Measurements from ENCODE around the gene OMP.

Gene OMP

DNA sequence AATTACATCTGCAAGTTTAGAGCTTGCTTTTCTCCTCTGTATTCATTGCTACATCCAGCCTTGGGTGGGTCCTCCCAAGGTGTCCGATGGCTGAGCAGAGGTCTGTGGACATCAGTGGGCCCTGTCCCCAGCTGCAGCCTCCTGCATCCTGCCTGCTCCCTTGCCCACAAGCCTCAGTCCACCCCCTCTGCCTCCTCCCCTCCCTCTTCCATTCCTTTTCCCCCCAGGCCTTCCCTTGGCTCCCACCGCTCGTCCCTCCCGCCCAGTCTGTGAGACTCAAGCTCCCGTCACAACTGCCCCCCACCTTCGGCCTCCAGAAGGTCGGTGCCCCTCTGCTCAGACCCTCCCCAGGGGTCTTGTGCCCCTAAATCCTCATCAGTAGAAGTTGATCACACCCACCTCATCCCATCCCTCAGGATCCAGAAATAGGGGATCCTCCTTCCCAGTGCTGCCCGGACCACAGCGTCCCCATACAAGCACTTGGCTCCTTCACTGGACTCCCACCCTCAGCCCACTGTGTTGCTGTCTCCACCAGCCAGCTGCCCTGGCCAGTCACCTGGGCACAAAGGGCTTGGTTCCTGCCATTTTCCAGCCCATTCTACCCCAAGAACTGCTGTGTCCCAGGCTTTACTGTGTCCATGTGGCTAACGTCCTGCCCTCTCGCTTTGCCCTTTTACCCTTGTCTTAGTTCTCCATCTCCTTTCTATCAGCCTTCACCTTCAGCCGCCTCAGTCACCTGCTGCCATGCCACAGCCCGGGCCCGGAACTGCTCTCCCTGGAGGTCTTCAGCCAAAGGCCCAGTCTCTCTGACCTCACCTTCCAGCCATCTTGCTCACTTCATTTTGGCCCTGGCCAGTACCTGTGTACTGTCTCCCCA is 2.2 kb upstream of the OMP start:
- in situ Hi-C loops (cut with MboI; ENCODE audit: low sequenced_read_pairs), result no loop called here

DNA sequence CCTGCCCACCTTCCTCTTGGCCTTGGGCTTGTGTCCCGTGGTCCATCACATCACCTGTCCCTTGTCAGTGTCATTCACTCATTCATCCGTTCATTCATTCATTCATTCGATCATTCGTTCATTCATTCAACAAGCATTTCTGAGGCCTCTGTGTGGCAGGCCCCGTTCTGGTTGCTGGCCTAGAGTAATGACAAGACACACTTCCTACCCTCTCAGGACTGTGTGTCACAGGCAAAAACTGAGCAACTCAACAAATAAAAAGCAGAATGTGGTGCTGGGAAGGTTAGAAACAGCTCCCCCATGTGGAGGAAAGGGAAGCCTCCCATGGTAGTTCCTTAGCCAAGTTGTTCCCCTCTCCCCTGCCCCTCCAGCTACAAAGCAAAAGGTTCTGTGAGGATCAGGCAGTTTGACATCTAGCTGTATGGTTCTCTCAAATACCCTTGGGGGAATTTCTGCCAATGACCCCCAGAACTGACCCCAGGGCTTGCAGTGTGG is 1.6 kb upstream of the OMP start:
- in situ Hi-C loops (cut with MboI; ENCODE audit: low sequenced_read_pairs), result no loop called here

DNA sequence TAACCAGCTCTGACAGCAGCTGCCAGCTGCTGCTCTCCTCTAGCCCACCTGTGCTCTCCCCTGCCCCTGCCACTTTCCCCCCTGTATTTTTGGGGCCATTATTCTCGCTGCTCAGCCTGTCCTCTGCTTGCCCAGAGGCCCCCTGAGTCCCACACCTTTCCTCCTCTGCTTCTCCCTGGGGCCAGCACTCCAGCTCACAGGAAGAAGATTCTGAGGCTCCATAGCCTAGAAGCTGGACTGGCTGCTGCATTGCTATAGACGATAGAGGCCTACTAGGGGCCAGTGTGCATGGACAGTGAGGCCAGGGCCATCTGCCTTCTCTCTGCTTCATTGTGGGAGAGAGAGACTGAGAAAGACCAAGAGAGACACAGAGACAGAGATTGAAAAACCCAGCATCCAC is 679 bp downstream of the OMP start:
- in situ Hi-C loops (cut with MboI; ENCODE audit: low sequenced_read_pairs), result no loop called here

DNA sequence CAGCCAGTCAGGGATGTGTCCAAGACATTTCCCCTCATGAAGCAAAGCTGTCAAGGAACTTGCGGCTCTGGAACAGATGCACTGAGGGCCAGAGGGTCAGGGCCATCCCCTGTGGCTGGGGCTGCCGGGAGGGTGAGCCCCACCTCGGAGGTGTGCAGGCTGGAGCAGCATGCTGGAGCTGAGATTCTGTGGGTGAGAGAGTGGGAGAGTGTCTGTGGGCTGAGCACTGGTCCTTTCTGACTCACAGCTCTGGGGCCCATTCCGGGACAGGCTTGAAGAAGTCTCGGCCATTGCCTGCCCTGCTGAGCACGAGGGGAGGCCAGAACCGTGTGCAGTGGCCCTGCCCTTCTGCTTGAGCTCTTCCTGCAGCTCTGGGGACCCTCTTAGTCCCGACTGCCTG is 2.1 kb downstream of the OMP start:
- in situ Hi-C loops (cut with MboI; ENCODE audit: low sequenced_read_pairs), result no loop called here

DNA sequence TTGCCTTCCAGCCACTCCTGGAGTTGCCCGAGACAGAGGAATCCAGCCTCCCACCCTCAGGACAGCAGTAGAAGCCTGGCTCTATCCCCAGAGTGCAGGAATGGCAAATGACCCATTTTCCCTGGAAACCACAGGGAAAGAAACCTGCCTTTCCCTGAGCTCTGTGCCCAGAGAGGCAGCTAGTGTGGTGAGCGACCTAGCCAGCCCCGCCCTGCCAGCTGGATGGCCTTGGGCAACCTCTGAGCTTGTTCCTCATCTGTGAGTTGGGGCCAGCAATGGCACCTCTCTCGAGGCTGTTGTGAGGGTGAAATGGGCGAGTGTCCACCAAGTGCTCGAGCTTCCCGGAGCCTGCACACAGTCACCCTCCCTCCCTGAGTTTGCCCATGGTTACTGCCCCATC is 3.7 kb downstream of the OMP start:
- in situ Hi-C loops (cut with MboI; ENCODE audit: low sequenced_read_pairs), result no loop called here

DNA sequence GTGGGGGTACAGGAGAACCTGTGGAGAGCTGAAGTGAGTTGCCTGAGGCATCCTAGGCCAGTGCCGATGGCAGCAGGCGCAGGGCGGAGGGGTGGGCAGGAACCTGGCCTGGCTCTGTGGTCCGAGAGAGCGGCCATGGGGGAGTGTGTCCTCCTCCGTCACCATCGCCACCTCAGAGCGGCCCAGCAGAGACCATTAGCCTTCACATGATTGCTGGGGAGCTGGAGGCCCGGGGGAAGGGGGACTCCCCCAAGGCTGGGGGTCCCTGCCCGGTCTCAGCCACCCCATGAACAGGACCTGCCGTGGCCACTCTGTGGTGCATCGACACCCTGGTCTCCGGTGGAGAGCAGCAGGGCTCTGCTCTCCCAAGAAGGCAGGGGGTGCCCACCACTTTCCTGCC is 4.1 kb downstream of the OMP start:
- in situ Hi-C loops (cut with MboI; ENCODE audit: low sequenced_read_pairs), result no loop called here

DNA sequence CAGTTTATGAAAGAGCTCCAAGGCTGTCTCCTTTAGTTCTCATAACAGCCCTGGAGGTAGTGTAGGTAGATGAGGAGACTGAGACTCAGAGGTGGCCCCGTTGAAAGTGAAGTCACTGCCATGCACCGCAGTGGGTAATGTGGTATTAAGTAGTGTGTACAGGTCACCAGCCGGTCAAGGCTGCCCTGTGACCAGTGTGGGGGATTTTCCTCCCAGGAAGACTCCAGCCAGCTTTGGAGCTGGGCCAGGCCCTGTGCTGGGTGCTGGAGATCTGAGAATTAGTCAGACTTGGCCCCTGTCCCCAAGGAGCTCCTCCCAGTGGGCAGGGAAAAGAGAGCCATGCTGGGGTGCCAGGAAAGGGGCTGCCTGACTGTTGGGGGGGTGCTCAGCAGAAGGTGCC is 5.3 kb downstream of the OMP start:
- in situ Hi-C loops (cut with MboI; ENCODE audit: low sequenced_read_pairs), result no loop called here

DNA sequence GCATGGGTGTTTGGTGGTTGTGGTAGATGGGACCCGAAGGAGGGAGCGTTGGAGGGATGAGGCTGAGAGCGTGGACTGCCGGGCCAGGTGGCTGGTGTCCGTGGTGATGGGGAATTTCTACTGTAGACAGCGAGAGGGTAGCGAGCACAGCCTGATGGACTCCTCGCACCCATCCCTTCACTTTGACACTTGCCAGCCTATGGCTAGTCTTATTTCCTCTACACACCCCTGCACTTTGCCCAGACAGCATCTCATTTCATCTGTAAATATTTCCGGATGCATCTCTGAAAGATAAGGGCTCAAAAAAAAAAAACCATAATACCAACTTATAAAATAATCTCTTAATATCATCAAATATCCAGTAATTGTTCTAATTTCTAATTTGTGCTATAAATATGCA is 5.8 kb downstream of the OMP start:
- in situ Hi-C loops (cut with MboI; ENCODE audit: low sequenced_read_pairs), result no loop called here

DNA sequence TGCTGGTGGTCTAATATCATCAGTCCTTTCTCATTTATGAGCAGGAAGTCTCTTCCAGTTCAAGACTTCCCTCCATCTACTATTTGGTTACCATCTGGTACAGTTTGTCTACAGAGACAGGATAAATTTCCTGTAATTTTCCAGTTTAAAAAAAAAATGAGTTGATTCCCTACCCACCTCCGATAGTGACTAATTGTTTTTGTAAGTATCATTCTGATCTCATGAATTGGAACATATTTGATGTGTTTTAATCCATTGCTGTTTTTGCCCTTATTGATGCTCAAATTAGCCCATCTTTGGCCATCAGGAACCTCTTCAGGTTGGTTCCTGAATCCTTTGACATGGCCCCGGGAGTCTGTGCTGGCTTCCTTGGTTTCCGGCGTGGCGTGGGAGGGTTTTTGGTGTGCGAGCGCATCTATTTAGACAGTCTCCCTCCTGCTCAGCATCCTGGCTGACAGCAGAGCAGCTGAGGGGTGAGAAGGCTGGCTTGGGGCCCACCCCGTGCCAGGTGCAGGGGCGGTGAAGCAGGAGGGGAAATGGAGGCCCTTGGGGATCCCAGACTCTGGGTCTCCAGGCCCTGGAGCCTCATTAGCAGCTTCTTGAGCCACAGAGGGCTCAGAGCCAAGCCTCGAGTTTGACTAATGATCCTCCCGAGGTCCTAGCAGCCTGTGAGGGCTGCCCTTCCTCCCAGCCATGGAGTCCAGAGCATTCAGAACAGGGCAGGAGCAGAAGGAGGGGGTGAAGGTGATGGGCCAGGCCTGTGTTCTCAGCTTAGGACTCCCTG is 6.8 kb downstream of the OMP start:
- in situ Hi-C loops (cut with MboI; ENCODE audit: low sequenced_read_pairs), result no loop called here

DNA sequence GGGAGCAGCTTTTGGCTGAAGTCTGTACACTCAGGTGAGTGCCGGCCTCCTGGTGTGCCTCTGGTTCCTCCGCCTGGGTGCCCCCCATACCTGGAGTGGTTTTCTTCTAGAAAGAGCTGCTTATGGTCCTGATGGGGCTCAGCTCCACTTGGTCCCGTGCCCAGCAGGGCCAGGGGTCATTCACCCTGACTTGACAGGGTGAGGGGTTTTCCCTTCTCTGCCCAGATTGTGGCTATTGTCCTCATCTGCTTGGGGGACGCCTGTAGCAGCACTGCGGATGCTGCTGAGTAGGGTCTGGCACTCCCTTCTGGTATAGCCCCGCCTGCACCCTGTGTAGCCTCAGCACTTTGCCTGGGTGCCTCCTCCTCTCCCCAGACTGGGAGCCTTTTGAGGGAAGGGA is 8.2 kb downstream of the OMP start:
- in situ Hi-C loops (cut with MboI; ENCODE audit: low sequenced_read_pairs), result no loop called here

DNA sequence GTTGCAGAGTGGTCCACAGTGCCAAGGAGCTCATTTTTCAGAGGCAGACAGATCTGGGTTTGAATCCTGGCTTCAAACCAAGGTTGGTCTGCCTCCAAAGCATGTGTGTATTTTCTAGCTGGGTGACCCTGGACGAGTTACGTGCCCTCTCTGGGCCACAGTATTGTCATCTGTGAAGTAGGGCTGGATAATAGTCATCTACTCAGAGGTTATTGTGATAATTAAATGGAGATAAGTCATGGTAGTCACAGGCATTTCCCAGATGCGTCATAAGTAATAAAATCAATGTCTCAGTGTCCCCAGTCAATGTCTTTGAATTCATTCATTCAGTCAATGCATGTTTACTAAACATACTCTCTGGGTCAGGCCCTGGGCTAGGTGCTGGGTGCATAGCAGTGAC is 8.6 kb downstream of the OMP start:
- in situ Hi-C loops (cut with MboI; ENCODE audit: low sequenced_read_pairs), result no loop called here

DNA sequence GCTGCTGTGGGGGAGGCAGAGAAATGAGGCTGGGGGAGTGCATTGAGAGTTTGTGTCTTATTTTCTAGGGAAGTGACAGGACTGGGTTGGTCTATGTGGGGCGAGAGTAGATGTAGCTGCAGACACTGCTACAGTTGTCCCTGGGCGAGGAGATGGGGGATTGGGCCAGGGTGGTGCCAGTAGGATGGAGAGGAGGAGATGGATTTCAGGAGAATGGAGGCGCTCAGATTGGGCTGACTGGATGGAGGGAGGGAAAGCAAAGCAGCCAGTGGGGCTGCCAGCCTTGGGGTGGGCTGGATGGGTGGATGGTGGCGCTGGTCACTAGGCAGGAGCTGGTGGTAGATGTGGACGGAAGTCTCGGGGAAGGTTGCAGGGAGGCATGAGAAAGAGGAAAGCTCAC is 9.3 kb downstream of the OMP start:
- in situ Hi-C loops (cut with MboI; ENCODE audit: low sequenced_read_pairs), result no loop called here

DNA sequence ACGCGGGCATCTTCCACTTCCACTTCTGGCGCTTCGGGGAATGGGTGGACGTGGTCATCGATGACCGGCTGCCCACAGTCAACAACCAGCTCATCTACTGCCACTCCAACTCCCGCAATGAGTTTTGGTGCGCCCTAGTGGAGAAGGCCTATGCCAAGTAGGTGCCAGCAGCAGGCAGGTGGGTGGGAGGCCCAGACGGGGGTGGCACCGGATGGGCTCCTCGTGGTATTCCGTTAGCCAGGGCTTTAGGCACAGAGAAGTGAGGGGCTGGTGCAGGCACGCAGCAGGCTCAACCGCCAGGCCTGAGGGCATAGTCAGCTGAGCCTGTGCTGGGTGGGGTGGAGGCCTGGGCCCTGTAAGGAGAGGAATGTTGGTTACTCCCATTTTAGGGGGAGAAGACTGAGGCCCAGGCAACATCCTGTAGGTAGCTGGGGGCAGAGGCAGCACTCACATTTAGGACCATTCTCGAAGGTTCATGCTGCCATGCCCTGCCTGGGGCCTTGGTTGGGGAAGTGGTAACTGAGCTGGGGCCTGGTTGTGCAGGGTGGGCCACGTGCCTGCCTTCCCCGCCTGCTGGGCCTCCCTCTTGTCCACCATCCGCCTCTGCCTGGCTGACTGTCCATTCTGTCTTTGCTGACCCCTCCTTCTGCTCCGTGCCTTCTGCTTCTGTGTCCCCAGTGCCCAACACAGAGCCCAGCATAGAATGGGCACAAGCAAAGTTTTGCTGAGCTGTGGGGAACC is 10.2 kb downstream of the OMP start:
- in situ Hi-C loops (cut with MboI; ENCODE audit: low sequenced_read_pairs), result no loop called here

DNA sequence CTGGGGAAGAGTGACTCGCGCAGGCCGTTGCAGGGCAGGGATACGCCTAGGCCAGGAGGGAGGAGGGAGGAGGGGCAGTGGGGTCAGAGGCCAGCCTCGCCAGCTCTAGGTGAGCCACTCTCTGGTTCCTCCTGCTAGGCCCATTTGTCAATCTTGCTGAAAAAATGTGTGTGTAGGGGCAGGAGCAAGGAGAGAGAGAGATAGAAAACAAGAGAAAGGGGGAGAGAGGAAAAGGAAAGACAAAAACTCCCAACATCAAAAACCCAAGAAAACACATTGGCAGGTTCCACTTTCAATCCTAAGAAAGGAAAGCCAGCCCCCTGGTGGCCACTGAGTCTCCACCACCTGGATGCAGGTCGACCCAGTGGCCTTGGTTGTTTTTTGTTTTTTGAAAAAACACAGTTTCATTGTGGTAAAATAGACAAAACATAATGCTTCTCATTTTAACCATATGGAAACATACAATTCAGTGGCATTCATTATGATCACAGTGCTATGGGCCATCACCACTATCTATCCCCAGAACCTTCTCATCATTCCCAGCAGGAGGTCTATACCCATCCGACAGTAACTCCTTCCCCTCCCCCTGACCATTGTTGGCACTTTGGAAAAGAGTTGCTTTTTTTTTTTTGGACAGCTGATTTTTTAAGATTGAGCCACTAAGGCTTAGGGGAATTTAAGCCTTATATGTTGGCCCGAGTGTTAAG is 10.9 kb downstream of the OMP start:
- in situ Hi-C loops (cut with MboI; ENCODE audit: low sequenced_read_pairs), result no loop called here

DNA sequence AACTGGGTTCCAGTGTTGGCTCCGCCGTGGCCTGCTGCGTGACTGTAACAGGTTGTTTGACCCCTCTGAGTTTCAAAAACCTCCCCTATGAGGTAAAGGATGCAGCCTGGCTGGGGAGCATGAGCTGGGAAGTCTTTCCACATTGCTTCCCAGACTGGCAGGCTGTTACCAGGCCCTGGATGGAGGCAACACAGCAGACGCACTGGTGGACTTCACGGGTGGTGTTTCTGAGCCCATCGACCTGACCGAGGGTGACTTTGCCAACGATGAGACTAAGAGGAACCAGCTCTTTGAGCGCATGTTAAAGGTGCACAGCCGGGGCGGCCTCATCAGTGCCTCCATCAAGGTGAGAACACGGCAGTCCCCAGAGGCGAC is 11.4 kb downstream of the OMP start:
- in situ Hi-C loops (cut with MboI; ENCODE audit: low sequenced_read_pairs), result no loop called here

DNA sequence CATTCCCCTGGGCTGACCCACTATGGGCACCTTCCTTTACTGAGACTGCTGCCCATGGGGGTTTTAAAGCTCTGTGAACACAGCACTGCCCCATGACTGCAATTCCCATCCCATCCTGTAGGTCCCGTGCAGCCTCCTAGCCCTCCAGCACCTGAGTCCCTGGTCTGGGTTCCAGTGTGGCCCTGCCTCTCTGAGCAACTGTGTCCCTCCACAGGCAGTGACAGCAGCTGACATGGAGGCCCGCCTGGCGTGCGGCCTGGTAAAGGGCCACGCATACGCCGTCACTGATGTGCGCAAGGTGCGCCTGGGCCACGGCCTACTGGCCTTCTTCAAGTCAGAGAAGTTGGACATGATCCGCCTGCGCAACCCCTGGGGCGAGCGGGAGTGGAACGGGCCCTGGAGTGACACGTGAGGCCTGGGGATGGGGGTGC is 12.6 kb downstream of the OMP start:
- in situ Hi-C loops (cut with MboI; ENCODE audit: low sequenced_read_pairs), result no loop called here

DNA sequence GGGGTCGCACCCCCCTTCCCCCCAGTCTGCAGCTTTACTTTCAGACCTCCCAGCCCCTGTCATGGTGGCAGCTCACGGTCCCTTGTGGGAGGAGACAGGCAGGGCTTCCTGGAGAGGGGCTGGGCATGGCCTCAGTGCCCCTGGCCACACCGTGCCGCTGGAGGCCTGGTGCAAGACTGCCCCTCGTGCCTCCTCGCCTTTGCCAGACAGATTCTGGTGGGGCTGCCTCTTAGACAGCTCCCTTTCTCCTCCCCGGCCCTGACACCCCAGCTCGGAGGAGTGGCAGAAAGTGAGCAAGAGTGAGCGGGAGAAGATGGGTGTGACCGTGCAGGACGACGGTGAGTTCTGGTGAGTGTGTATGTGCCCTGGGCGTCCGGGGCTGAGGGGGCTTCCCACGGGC is 13.3 kb downstream of the OMP start:
- in situ Hi-C loops (cut with MboI; ENCODE audit: low sequenced_read_pairs), result no loop called here

DNA sequence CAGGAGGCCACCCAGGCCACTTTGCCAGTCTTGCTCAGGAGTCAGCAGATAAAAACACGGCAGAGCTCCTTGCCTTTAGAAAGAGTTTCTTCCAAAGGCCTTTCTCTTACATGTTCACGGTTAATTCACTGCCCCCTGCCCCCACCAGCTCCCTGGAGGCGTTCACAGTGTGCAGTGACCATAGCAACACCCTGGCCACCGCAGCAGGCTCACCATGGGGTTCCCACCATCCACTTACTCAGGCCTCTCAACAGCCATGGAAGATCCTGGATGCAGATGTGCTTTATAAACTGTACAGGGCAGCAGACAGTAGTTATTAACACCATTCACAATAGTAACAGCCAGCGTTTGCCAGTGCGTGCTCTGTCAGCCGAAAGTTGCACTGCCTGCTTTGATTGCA is 14.9 kb downstream of the OMP start:
- in situ Hi-C loops (cut with MboI; ENCODE audit: low sequenced_read_pairs), result no loop called here

DNA sequence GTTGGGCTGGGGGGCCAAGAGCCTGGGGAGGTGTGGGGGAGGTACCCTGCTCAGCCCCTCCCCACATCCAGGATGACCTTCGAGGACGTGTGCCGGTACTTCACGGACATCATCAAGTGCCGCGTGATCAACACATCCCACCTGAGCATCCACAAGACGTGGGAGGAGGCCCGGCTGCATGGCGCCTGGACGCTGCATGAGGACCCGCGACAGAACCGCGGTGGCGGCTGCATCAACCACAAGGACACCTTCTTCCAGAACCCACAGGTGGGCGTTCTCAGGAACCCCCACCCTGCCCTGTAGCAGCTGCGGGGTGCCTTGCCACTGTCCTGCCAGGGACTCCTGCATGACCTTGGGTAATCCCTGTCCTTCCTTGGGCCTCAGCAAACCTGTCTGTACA is 15.4 kb downstream of the OMP start:
- in situ Hi-C loops (cut with MboI; ENCODE audit: low sequenced_read_pairs), result no loop called here

DNA sequence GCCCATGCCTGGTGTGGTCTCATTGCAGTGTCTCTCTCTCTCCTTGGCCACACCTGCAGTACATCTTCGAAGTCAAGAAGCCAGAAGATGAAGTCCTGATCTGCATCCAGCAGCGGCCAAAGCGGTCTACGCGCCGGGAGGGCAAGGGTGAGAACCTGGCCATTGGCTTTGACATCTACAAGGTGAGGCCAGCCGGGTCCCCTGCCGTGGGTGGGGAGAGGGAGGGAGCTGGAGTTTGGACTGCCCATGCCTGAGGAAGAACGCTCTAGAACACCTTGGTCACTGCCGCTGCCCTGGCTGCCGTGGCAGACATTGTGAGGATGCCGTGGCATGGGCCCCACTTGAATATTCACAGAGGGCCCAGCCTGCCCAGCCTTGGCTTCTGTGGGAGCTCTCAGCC is 16.3 kb downstream of the OMP start:
- in situ Hi-C loops (cut with MboI; ENCODE audit: low sequenced_read_pairs), result no loop called here

DNA sequence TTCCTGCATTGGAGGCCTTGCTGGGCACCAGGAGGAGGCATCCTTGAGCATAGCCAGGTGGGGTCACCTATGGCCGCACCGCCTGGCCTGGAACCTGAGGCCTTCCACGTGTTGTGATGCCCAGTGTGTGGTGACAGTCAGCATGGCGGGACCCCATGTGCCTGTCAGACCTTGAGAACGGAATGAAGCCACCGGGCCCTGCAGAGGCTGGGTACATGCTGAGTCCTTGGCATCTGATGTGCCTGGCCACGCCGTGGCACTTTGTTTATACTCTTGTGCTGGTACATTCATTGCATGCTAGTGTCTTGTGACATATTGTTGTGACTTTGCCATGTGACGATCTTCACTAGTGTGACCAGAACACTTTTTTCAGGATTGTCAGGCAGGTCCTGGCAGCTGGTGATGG is 16.9 kb downstream of the OMP start:
- in situ Hi-C loops (cut with MboI; ENCODE audit: low sequenced_read_pairs), result no loop called here

Measured in HL-60/S4 treated with retinoic acid at 250 ng/mL for 4 days and 3 days (cell line).